HEK293 (cell line): ENCODE results near the gene SETD2.
A peak's percentile ranks its signal among the peaks of the same experiment; 100 is the strongest.

Experiments used
- CTCF ChIA-PET: fragments of 350-600 bp; formaldehyde crosslinking; extraction: SDS; loops from one replicate; lab custom pipeline; 2021; ENCODE audit warnings: antibody characterized with exemption; lab: Yijun Ruan, JAX
- POLR2A ChIA-PET: fragments of 300-600 bp; formaldehyde crosslinking; extraction: SDS; loops from one replicate; lab custom pipeline; 2020; ENCODE audit warnings: antibody characterized with exemption, inconsistent platforms; lab: Yijun Ruan, JAX
- H3K27ac ChIP-seq: fragments of 200-500 bp; sonication (Bioruptor generic); 2 replicates; pipeline ENCODE4 v1.5.1; 2014; ENCODE audit warnings: low read depth, low read length, control low read depth, inconsistent platforms; ENCODE audit errors: extremely low read depth
- H3K36me3 ChIP-seq, 2 experiments: fragments of 200-500 bp in 1 of 2; sonication (Bioruptor generic) in 1 of 2; 1 replicate in 1 of 2; 2 replicates in 1 of 2; pipeline ENCODE4 v1.5.1; 2014 to 2017; ENCODE audit warnings: inconsistent platforms in 2 of 2, low read length in 2 of 2; ENCODE audit not compliant: control insufficient read depth in 2 of 2, insufficient read depth in 1 of 2
- H3K4me1 ChIP-seq: fragments of 200-500 bp; sonication (Bioruptor generic); 2 replicates; pipeline ENCODE4 v1.5.1; 2014; ENCODE audit warnings: mild to moderate bottlenecking, low read length, inconsistent platforms; ENCODE audit not compliant: control insufficient read depth, insufficient read depth
- H3K4me3 ChIP-seq: 2 replicates; pipeline ENCODE4 v1.5.1; 2011; ENCODE audit warnings: low read depth, mild to moderate bottlenecking, control low read depth, low read length, moderate library complexity
- H3K9me3 ChIP-seq: fragments of 200-500 bp; sonication (Bioruptor generic); 2 replicates; pipeline ENCODE4 v1.5.1; 2014; ENCODE audit warnings: low read depth, low read length, inconsistent platforms; ENCODE audit not compliant: control insufficient read depth, insufficient read depth
- FEZF1 ChIP-seq: fragments of 450-650 bp; formaldehyde crosslinking; IDR thresholded peaks from 2 replicates; pipeline ENCODE4 v1.5.1; 2016; ENCODE audit warnings: missing biosample characterization, missing genetic modification characterization
- HOXA7 ChIP-seq: sonication (generic); formaldehyde crosslinking; IDR thresholded peaks from 2 replicates; pipeline ENCODE4 v1.8.1; 2022; ENCODE audit warnings: missing genetic modification reagents, borderline replicate concordance
- KLF10 ChIP-seq: fragments of 450-650 bp; IDR thresholded peaks from 2 replicates; pipeline ENCODE4 v1.5.1; 2018; ENCODE audit warnings: missing biosample characterization, mild to moderate bottlenecking, missing genetic modification characterization
- KLF8 ChIP-seq: fragments of 450-650 bp; formaldehyde crosslinking; IDR thresholded peaks from 2 replicates; pipeline ENCODE4 v1.5.1; 2016; ENCODE audit warnings: missing biosample characterization, missing genetic modification characterization
- ZBTB8A ChIP-seq: fragments of 450-650 bp; formaldehyde crosslinking; IDR thresholded peaks from 2 replicates; pipeline ENCODE4 v1.5.1; 2016; ENCODE audit warnings: missing biosample characterization, missing genetic modification characterization
- ZFP37 ChIP-seq: fragments of 450-650 bp; formaldehyde crosslinking; IDR thresholded peaks from 2 replicates; pipeline ENCODE4 v1.5.1; 2016; ENCODE audit warnings: missing biosample characterization, missing genetic modification characterization
- ZNF112 ChIP-seq: fragments of 450-650 bp; formaldehyde crosslinking; IDR thresholded peaks from 2 replicates; pipeline ENCODE4 v1.5.0; 2017; ENCODE audit warnings: missing biosample characterization, missing genetic modification characterization
- ZNF133 ChIP-seq: fragments of 450-650 bp; formaldehyde crosslinking; IDR thresholded peaks from 2 replicates; pipeline ENCODE4 v1.5.1; 2016; ENCODE audit warnings: missing biosample characterization, missing genetic modification characterization
- ZNF140 ChIP-seq: fragments of 450-650 bp; formaldehyde crosslinking; IDR thresholded peaks from 2 replicates; pipeline ENCODE4 v1.5.1; 2016; ENCODE audit warnings: missing biosample characterization, missing genetic modification characterization
- ZNF174 ChIP-seq: fragments of 450-650 bp; formaldehyde crosslinking; IDR thresholded peaks from 2 replicates; pipeline ENCODE4 v1.5.0; 2017; ENCODE audit warnings: missing biosample characterization, mild to moderate bottlenecking, missing genetic modification characterization
- ZNF223 ChIP-seq: fragments of 450-650 bp; formaldehyde crosslinking; IDR thresholded peaks from 2 replicates; pipeline ENCODE4 v1.5.1; 2016; ENCODE audit warnings: missing biosample characterization, missing genetic modification characterization
- ZNF335 ChIP-seq: fragments of 450-650 bp; formaldehyde crosslinking; conservative IDR thresholded peaks from 2 replicates; pipeline ENCODE4 v1.5.1; 2016; ENCODE audit warnings: missing biosample characterization, missing genetic modification characterization
- ZNF354C ChIP-seq: fragments of 450-650 bp; formaldehyde crosslinking; IDR thresholded peaks from 2 replicates; pipeline ENCODE4 v1.5.1; 2016; ENCODE audit warnings: missing biosample characterization, missing genetic modification characterization, low read depth, borderline replicate concordance
- ZNF391 ChIP-seq: fragments of 450-650 bp; formaldehyde crosslinking; IDR thresholded peaks from 2 replicates; pipeline ENCODE4 v1.5.1; 2016; ENCODE audit warnings: low read depth, missing biosample characterization, missing genetic modification characterization, borderline replicate concordance
- ZNF529 ChIP-seq: fragments of 450-650 bp; formaldehyde crosslinking; IDR thresholded peaks from 2 replicates; pipeline ENCODE4 v1.5.1; 2017; ENCODE audit warnings: missing genetic modification characterization, missing biosample characterization; ENCODE audit not compliant: insufficient replicate concordance
- ZNF544 ChIP-seq: fragments of 450-650 bp; formaldehyde crosslinking; IDR thresholded peaks from 2 replicates; pipeline ENCODE4 v1.5.0; 2017; ENCODE audit warnings: missing biosample characterization, missing genetic modification characterization
- ZNF600 ChIP-seq: fragments of 450-650 bp; formaldehyde crosslinking; IDR thresholded peaks from 2 replicates; pipeline ENCODE4 v1.5.1; 2016; ENCODE audit warnings: missing biosample characterization, missing genetic modification characterization
- ZNF621 ChIP-seq: fragments of 450-650 bp; formaldehyde crosslinking; IDR thresholded peaks from 2 replicates; pipeline ENCODE4 v1.5.1; 2017; ENCODE audit warnings: missing biosample characterization, missing genetic modification characterization
- ZNF623 ChIP-seq: fragments of 450-650 bp; formaldehyde crosslinking; IDR thresholded peaks from 2 replicates; pipeline ENCODE4 v1.5.1; 2016; ENCODE audit warnings: missing biosample characterization, missing genetic modification characterization
- ZNF626 ChIP-seq: fragments of 450-650 bp; sonication (Bioruptor Pico); formaldehyde crosslinking; IDR thresholded peaks from 2 replicates; pipeline ENCODE4 v1.5.1; 2018; ENCODE audit warnings: missing biosample characterization, missing genetic modification characterization, inconsistent platforms
- ZNF677 ChIP-seq: fragments of 450-650 bp; IDR thresholded peaks from 2 replicates; pipeline ENCODE4 v1.5.0; 2018; ENCODE audit warnings: missing biosample characterization, mild to moderate bottlenecking, missing genetic modification characterization, moderate library complexity
- ZNF747 ChIP-seq: fragments of 450-650 bp; formaldehyde crosslinking; IDR thresholded peaks from 2 replicates; pipeline ENCODE4 v1.5.1; 2016; ENCODE audit warnings: missing biosample characterization, missing genetic modification characterization
- ZNF777 ChIP-seq: fragments of 450-650 bp; formaldehyde crosslinking; IDR thresholded peaks from 2 replicates; pipeline ENCODE4 v1.5.1; 2017; ENCODE audit warnings: missing biosample characterization, missing genetic modification characterization, borderline replicate concordance
- ZNF830 ChIP-seq: fragments of 450-650 bp; IDR thresholded peaks from 2 replicates; pipeline ENCODE4 v1.5.0; 2018; ENCODE audit warnings: missing biosample characterization, missing genetic modification characterization, low read depth, mild to moderate bottlenecking, moderate library complexity
- ZSCAN23 ChIP-seq: fragments of 450-650 bp; formaldehyde crosslinking; IDR thresholded peaks from 2 replicates; pipeline ENCODE4 v1.5.1; 2016; ENCODE audit warnings: missing biosample characterization, missing genetic modification characterization
- ZSCAN30 ChIP-seq: fragments of 450-650 bp; IDR thresholded peaks from 2 replicates; pipeline ENCODE4 v1.5.1; 2018; ENCODE audit warnings: missing biosample characterization, mild to moderate bottlenecking, missing genetic modification characterization, moderate library complexity
- TF ChIP-seq, protein P1 (sequence below): fragments of 450-650 bp; formaldehyde crosslinking; IDR thresholded peaks from 2 replicates; pipeline ENCODE4 v1.5.1; 2017; ENCODE audit warnings: missing biosample characterization, missing genetic modification characterization
- TF ChIP-seq, protein P2 (sequence below): fragments of 450-650 bp; formaldehyde crosslinking; IDR thresholded peaks from 2 replicates; pipeline ENCODE4 v1.5.1; 2016; ENCODE audit warnings: missing biosample characterization, missing genetic modification characterization
- TF ChIP-seq, protein P3 (sequence below): fragments of 450-650 bp; formaldehyde crosslinking; IDR thresholded peaks from 2 replicates; pipeline ENCODE4 v1.5.1; 2016; ENCODE audit warnings: missing biosample characterization, missing genetic modification characterization, borderline replicate concordance
- TF ChIP-seq, protein P4 (sequence below): fragments of 450-650 bp; formaldehyde crosslinking; IDR thresholded peaks from 2 replicates; pipeline ENCODE4 v1.5.1; 2017; ENCODE audit warnings: missing biosample characterization, missing genetic modification characterization

The SETD2 gene

DNA sequence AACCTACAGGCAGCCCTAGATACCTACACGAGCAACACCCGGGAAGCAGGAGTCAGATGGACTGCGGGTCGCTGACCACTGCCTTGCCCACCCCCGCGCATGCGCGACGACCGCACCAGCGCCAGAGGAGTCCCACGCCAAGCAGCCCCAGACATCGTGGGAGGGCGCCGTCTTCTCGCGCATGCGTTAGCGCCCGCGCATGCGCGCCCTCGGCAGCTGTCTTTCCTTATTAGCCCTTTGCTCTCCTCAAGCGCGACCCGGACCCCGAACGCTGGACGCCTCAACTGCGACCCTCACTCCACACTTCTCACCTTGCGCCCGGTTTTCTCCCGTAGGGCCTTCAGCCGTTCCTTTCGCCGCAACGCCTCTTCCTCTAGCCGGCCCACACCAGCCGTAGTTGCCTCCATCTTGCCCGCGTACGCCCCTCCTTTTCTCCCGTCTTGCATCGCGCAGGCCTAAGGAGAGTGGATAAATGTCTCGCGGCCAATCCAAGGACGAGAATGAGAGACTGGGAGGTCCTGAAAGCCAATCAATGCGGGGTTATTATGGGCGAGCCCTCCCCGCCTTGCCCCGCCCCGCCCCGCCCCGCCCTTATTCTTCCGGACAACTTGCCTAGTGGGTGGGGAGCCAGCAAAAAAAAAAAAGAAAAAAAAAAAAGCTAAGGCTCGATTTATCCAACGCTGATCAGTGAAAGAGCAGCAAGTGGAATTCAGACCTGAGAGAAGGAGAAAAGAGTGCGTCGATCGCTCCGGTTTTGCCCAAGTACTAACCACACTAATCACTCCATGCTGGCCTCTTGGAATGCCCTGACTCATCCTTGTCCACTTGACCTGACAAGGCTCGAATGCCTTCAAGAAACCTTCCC lies 187.4 kb downstream of the SETD2 start, which contains the start of gene CCDC12:
CCDC12 (minus strand) TSS at position 420 of the 865 bp plus-strand sequence; CDS start at position 407, 13 bp downstream.
- Histone ChIP-seq H3K4me1 (no peaks in the 10 kb centered on the region), H3K9me3 (no peaks in the 10 kb centered on the region), H3K36me3 (peaks cover 0 to 14% of the 10 kb centered on the region in 2 experiments; a peak in 1 of 3 replicates), H3K4me3 (peak within 1 kb of the TSS; percentile 98), H3K27ac (peak within 1 kb of the TSS; percentile 3; the same call in 1 of the 2 replicates)
- ChIA-PET POLR2A (interaction anchor here (0.6 to 1.7 kb wide), 12 partner anchors 9 to 1801 kb away, joined by 3 to 9 read pairs (median 4); partner anchors contain the start of gene SETD2), CTCF (interaction anchor here (0.7 to 1.4 kb wide), 4 partner anchors 22 to 110 kb away, joined by 3 to 4 read pairs (median 4); no protein-coding TSS in a partner anchor)
- TF ChIP-seq ZNF174 (tag by site-specific recombination) (no peak), ZNF529 (no peak), KLF8 (peak; percentile 95), ZNF621 (tag by site-specific recombination) (no peak), ZSCAN30 (no peak), ZFP37 (tag by site-specific recombination) (no peak), ZNF777 (tag by site-specific recombination) (no peak), FEZF1 (tag by site-specific recombination) (no peak), ZNF223 (tag by site-specific recombination) (no peak), ZNF600 (tag by site-specific recombination) (0 out of 2 replicates have a peak, but pooled peaks have one; percentile 30), ZNF140 (no peak), ZSCAN23 (tag by site-specific recombination) (no peak), ZNF623 (tag by site-specific recombination) (no peak), ZNF544 (no peak), ZNF112 (tag by site-specific recombination) (no peak), KLF10 (tag by site-specific recombination) (peak; percentile 87), ZNF747 (tag by site-specific recombination) (no peak), ZBTB8A (peak; percentile 29; the same call in 1 of the 2 replicates), ZNF830 (no peak), ZNF335 (peak; percentile 86), HOXA7 (no peak), ZNF133 (tag by site-specific recombination) (no peak), ZNF677 (tag by site-specific recombination) (no peak), ZNF626 (tag by site-specific recombination) (no peak), ZNF391 (tag by site-specific recombination) (no peak), ZNF354C (tag by site-specific recombination) (no peak)
- TF ChIP-seq, protein P1, sequence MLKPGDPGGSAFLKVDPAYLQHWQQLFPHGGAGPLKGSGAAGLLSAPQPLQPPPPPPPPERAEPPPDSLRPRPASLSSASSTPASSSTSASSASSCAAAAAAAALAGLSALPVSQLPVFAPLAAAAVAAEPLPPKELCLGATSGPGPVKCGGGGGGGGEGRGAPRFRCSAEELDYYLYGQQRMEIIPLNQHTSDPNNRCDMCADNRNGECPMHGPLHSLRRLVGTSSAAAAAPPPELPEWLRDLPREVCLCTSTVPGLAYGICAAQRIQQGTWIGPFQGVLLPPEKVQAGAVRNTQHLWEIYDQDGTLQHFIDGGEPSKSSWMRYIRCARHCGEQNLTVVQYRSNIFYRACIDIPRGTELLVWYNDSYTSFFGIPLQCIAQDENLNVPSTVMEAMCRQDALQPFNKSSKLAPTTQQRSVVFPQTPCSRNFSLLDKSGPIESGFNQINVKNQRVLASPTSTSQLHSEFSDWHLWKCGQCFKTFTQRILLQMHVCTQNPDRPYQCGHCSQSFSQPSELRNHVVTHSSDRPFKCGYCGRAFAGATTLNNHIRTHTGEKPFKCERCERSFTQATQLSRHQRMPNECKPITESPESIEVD (tag by site-specific recombination) = no peak
- TF ChIP-seq, protein P2, sequence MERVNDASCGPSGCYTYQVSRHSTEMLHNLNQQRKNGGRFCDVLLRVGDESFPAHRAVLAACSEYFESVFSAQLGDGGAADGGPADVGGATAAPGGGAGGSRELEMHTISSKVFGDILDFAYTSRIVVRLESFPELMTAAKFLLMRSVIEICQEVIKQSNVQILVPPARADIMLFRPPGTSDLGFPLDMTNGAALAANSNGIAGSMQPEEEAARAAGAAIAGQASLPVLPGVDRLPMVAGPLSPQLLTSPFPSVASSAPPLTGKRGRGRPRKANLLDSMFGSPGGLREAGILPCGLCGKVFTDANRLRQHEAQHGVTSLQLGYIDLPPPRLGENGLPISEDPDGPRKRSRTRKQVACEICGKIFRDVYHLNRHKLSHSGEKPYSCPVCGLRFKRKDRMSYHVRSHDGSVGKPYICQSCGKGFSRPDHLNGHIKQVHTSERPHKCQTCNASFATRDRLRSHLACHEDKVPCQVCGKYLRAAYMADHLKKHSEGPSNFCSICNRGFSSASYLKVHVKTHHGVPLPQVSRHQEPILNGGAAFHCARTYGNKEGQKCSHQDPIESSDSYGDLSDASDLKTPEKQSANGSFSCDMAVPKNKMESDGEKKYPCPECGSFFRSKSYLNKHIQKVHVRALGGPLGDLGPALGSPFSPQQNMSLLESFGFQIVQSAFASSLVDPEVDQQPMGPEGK (tag by site-specific recombination) = peak; percentile 52
- TF ChIP-seq, protein P3, sequence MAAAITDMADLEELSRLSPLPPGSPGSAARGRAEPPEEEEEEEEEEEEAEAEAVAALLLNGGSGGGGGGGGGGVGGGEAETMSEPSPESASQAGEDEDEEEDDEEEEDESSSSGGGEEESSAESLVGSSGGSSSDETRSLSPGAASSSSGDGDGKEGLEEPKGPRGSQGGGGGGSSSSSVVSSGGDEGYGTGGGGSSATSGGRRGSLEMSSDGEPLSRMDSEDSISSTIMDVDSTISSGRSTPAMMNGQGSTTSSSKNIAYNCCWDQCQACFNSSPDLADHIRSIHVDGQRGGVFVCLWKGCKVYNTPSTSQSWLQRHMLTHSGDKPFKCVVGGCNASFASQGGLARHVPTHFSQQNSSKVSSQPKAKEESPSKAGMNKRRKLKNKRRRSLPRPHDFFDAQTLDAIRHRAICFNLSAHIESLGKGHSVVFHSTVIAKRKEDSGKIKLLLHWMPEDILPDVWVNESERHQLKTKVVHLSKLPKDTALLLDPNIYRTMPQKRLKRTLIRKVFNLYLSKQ (tag by site-specific recombination) = no peak
- TF ChIP-seq, protein P4, sequence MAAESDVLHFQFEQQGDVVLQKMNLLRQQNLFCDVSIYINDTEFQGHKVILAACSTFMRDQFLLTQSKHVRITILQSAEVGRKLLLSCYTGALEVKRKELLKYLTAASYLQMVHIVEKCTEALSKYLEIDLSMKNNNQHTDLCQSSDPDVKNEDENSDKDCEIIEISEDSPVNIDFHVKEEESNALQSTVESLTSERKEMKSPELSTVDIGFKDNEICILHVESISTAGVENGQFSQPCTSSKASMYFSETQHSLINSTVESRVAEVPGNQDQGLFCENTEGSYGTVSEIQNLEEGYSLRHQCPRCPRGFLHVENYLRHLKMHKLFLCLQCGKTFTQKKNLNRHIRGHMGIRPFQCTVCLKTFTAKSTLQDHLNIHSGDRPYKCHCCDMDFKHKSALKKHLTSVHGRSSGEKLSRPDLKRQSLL (tag by site-specific recombination) = no peak
